Effector CD4-positive, alpha-beta T cell (primary cell): ENCODE results near the gene LSM4.

Experiments used
- DNase-seq: peaks from one replicate; pipeline ENCODE4 v3.0.0-alpha.2; 2020

The LSM4 gene

DNA sequence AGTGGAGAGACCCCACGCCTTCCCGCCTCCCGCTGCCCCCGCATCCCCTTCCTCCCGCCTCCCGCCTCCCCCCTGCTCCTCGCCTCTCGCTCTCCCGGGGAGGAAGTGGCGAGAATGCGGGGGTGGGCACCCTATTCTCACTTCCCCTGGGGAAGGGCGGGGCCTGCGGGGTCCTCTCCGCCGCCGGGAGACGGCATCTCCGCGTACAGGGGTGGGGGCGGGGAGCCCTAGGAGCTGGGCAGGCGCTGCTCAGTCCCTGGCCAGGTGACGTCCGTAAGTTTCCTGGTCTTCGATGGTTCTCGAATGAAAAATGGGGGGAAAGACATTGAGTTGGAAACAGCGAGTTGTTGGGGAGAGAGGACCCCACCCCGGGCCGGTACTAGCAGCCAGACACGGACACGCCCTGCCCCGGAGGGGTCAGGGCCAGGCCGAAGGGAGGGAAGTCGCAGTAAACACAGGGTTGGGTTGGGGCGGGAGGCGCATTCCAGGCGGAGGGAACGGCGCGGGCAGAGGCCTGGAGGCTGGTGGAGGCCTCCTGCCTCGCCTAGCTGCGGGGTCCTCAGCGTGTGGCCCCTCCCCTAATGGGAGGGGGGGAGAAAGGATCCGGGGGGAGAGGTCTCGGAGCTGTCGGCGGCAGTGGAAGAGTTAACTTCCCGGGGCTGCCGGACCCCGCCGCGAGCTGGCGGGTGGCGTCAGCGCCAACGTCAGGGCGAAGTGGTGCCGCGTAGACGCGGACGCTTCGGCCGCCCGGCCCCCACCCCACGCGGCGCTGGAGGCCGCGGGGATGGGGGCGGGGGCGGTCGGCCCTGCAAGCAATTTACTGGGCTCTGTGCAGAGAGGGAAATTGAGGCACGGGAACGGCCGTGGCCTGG is 31.1 kb downstream of the LSM4 start:
- peak; percentile 66 for DNase-seq

DNA sequence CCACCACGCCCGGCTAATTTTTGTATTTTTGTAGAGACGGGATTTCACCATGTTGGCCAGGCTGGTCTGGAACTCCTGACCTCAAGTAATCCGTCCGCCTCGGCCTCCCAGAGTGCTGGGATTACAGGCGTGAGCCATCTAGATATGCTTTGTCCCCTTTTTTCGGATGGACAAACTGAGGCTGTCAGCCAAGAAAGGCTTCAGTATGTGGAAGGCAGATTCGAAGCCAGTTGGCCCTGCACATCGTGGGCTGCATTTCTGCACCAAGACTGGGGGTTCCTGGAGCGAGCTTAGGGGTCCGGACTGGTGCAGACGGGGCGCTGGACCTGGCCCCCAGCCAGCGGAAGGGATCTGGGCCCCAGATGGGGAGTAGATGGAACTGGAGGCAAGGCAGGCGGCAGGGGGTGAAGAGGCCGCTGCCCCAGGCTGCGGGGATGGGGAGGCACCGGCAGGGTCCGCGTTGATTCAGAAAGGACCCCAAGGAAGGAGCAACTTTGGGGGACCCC is 31.8 kb downstream of the LSM4 start:
- no peak for DNase-seq

DNA sequence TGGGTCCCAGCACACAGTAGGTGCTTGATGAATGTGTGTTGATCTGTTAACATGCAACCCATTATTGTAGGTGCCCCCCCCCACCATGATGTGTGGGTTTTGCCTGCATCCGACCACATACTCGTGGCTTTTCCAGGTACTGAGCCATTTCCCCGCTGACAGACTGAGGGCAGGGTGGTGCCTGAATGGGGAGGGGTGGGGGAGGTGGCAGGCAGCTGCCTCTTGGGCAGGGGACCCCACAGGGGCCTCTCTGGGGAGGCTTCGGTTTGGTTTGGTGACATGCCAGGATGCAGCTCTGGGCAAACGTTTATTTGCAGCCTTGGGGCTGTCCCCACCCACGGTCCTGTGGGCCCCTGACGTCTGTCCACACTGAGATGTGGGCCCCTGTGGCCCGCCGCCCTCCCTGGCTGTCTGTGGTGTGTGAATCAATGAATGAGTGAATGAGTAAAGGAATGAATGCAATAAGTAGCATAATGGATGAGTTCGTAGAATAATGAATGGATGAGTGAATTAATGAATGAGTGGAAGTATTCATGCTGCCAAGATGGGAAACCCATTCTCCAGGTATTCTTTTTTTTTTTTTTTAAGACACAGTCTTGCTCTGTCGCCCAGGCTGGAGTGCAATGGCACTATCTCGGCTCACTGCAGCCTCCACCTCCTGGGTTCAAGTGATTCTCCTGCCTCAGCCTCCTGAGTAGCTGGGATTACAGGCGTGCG is 32.4 kb downstream of the LSM4 start:
- peak; percentile 72 for DNase-seq

DNA sequence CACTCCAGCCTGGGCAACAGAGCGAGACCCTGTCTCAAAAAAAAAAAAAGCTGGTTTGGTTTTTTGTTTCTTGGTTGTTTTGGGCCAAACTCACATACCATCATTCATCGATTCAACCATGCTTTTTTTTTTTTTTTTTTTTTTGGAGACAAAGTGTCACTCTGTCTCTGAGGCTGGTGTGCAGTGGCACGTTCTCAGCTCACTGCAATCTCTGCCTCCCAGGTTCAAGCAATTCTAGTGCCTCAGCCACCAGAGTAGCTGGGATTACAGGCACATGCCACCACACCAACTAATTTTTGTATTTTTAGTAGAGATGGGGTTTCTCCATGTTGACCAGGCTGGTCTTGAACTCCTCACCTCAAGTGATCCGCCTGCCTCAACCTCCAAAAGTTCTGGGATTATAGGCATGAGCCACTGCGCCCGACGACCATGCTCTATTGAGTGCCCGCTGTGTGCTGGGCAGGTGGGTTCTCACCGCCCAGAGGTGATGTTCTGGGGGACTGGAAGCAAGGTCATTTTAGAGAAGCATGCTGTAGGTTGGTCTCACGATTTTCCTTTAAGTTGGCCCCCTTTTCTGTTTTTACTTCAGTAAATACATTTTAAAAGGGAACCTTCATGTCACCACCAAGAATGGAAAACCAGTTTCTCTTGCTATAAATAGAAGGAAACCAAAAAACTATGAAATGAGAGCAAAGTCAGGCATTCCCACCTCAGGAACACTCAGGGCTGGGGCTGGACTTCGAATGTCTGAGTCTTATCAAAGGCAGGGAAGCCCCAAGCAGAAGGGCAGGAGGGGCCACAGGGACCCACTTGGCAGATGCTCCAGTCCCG is 33.2 kb downstream of the LSM4 start:
- no peak for DNase-seq

DNA sequence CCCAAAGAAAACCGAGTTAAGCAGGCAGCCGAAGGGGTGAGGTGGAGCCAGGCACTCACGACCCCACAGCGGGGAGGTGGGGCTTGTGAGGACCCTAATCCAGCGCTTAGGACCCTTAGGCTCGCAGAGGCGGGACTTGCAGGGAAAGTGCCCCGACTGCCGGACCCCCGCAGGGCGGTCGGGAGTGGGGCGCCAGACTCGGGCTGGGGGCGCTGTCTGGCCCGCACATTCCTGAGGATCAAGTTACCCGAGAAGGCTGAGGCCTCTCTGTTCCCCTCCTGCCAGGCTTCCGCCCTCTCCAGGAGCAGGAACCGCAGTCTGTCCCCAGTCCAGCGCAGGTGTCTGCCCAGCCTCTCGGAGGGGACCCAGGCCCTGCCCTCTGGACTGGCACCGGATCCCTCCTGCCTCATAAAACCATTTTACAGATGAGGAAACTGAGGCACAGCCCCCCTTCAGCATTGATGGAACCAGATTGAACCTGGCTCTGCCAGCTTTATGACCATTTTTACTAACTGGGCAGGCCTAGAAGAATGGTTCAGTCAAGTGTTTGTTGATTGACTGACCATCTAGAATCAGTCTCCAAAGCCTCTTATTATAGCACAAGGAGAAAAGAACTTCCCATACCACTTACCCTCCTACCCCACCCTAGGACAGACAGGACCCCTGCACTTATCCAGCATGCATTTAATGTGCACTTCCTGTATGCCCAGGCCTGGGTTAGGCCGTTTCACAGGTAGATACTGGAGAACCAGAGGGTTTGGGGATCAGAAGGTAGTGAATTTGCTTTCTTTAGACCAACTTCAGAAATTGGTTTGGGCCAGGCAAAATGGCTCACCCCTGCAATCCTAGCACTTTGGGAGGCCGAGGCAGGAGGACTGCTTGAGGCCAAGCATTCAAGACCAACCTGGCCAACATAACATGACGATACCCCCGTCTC is 34.8 kb downstream of the LSM4 start:
- DNase-seq = no peak

DNA sequence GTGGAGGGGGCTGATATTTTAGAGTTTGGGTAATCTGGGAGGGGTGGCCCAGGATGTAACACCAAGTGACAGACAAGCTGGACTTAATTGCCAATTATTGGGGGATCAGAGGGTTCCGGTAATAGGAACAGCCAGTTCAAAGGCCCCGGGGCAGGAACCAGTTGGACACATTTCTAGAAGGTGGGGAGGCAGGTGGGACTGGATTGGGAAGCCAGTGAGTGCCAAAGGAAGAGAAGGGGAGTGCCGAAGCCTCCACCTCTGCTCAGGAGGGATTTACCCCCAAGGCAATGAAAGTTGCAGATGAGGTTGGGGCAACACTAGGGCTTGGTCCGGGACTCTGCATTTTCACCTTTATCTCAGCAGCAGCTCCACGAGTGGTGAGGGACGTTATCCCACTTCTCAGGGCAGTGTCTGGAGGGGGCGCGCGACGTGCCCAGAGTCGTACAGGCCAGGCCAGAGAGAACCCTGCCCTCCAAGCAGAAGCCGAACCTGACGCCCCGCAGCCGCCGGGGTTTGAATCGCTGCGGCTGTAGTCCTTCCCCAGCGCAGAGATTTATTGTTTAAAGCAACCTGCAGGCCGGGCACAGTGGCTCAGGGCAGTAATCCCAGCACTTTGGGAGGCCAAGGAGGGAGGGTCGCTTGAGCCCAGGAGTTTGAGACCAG is 35.8 kb downstream of the LSM4 start:
- DNase-seq = no peak

DNA sequence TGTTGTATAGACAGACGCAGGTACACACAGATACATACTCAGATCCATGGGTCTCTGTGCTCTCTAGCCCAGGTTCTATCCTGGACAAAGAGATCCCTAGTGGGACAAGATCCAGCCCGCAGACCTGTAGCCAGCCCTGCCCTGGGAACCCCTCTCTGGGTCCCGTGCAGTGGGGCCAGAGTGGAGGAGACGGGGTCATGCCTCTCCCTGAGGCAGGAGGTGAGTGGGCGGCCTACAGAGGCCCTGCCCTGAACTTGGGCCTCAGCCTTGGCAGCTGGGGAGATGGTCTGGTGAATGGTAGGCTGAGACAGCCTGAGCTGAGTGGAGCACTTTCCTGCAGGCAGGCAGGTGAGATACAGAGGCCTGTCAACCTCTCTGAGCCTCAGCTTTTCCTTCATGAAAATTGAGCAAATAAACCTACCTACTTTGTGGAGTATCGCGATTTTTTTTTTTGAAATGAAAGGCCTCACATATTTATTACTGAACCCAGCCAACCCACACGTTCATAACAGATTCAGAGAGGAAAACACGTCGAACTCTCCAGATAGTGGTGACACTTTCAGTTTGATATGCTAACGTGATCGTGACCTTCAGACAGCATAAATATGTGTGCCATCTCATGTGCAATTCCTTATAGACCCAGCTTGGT is 38.0 kb downstream of the LSM4 start:
- no peak for DNase-seq

DNA sequence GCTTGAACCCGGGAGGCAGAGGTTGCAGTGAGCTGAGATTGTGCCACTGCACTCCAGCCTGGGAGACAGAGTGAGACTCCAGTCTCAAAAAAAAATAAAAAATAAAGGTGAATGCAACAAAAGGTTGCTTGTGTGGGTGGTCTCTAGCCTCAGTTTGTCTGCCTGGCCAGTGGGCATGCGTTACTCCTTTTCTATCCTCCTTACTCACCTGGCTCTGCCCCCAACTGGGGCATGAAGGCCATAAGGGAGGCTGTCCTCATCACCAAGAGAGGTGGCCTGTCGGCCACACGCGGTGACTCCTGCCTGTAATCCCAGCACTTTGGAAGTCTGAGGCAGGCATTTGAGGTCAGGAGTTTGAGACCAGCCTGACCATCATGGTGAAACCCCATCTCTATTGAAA is 39.5 kb downstream of the LSM4 start:
- no peak for DNase-seq

DNA sequence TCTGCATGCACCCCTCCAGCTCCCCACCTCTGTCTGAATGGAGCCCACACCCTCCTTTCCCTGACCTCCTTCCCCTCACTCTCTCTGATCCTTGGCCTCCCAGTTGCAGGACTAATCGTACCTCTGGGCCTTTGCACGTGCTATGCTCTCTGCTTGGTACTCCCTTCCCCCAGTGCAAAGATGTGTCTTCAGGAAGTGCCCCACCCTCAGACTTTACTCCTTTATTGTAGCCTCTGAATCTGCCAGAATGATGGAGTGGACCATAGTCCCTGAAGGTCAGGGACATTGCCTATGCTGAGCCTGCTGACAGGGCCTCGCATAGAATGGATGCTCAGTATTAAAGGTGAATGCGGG is 40.1 kb downstream of the LSM4 start:
- no peak for DNase-seq

DNA sequence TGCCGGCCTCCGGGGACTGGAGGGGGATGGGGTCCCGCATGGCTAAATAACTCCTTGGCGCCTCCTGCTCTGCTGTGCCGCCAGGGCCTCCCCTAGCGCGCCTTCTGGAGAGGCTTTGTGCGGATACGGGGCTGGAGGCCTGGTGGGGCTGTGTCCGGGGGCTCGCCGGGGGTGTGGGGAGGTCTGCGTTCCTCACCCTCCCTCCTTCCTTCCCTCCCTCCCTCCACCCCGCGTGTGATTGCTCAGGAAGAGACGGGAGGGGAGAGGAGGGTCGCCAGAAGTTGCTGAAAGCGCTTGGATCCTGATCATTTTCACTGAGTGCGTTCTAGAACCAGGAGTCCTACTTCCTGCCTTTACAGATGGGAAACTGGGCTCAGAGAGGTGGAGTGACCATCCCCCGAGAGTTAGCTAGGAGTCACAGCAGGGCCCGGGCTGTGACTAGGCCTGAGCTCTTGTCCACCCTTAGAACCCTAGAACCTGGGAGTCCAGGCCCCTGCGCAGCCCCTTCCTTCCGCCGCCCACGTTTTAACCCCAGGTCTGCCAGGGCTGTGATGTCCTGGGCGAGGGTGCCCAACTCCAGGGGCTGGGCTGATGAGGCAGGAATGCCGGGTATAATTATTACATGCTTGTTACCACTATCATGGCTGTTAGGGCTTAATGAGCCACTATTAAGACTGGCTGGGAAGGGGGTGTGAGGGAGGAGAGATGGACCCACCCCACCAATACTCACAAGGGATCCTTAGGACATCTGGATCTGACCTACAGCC is 40.7 kb downstream of the LSM4 start:
- DNase-seq = no peak

DNA sequence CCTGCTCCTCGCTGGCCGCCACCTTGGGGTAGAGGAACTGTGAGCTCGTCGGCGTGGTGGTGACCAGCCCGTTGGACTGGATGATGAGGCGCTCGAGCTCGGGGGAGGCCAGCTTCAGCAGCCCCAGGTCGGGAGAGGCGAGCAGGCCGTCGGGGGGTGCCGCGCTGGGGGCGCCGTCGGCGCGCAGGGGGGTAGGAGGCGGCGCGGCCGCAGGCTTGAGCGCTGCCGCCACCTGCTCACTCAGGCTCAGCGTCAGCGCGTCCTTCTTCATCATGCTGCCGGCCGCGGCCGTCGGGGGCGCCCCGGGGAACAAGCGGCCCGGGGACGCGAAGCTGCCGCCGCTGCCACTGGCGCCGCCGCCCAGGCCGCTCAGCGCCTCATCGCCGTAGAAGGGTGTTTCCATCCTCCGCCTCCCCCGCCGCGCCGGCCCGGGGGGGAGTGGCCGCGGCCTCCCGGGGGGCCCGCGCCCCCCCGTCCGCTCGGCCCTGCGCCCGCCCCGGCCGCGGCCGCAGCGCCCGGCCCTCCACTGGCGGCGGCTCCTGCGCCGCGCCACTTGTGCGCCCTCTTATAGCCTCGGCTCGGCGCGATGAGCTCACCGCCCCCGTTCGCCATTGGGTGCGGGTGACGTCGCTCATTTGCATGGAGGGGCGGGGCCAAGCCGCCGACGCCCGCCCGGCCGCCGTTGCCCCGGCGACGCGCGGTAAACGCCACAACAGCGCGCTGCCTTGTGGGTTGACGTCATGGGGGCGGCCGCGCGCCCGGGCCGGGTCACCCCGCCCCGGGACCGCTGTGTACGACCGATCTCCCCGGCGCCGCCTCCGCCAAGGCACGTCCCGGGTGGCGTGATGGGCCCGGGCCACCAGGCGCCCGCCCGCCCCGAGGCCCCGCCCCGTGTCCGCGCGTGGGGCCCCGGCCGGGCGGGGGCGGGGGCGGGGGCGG is 41.5 kb downstream of the LSM4 start, which contains the start of gene JUND:
Gene JUND, minus strand, starts transcription at position 541 of the 939 bp plus-strand sequence. Its CDS starts 138 bp downstream, at position 403.
- DNase-seq = peak; percentile 97

DNA sequence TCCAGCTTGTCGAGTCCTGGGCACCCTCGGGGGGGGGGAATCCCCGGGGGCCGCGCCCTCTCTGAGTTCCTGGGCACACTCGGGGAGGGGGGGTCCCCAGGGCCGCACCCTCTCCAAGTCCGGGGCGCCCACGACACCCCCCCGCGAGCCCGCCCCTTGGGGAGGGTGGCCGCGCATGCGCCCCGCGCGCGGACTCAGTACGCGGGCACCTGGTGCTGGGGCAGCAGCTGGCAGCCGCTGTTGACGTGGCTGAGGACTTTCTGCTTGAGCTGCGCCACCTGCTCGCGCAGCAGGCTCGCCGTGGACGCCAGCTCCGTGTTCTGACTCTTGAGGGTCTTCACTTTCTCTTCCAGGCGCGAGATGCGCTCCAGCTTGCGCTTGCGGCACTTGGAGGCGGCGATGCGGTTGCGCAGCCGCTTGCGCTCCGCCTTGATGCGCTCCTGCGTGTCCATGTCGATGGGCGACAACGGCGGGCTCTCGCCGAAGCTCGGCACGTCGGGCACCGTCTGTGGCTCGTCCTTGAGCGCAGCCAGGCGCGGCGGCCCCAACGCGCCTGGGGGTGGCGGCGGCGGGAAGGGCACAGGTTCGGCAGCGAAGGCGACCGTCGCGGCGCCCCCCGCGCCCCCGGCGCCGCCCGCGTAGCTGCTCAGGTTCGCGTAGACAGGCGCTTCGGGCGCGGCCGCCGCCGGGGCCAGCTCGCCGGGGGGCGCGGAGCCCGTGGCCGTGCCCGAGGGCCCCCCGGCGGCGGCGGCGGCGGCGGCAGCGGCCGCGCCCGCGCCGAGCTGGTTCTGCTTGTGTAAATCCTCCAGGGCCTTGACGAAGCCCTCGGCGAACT is 42.4 kb downstream of the LSM4 start:
- peak; percentile 66 for DNase-seq

DNA sequence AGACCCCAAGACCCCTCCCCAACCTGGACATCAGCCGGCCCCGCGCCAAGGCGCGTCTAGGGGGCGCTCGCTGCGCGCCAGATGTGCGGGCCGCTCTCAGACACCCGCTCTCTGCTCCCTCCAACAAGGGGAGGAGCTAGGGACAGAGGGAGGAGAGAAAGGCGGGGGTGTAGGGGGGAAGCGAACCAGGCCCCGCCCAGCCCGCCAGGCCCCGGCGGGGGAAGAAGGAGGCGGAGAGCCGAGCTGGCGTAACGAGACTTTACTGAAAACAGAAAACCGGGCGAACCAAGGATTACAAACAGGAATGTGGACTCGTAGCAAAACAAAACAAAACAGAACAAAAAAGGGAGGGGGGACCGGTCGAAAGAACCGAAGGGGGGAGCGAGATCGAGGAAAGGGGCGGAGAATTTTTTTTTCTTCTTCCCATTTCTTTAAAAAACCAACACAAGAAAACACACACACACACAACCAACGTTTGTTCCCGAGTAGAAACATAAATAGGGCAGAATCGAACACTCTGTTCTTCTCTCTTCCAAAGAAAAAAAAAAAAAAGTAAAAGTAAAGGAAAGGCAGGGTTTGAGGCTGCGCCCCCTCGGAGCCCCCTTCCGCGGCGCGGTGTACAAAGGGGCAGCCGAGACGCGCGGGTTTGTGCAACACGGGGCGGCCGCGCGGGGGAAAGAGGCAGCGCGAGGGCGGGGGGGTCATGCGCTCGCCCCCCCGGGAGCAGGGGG is 43.2 kb downstream of the LSM4 start:
- peak; percentile 81 for DNase-seq

DNA sequence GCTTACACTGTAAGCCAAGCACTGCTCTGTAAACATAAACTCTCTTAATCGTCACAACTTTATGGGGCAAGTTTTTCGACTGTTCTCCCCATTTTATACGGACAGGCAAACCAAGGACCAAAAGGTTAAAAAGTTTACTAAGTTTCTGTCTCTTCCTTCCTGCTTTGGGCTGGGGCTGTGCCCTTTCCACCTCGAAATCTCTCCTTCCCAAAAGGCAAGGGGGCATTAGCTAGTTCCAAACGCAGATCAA is 43.7 kb downstream of the LSM4 start:
- no peak for DNase-seq

DNA sequence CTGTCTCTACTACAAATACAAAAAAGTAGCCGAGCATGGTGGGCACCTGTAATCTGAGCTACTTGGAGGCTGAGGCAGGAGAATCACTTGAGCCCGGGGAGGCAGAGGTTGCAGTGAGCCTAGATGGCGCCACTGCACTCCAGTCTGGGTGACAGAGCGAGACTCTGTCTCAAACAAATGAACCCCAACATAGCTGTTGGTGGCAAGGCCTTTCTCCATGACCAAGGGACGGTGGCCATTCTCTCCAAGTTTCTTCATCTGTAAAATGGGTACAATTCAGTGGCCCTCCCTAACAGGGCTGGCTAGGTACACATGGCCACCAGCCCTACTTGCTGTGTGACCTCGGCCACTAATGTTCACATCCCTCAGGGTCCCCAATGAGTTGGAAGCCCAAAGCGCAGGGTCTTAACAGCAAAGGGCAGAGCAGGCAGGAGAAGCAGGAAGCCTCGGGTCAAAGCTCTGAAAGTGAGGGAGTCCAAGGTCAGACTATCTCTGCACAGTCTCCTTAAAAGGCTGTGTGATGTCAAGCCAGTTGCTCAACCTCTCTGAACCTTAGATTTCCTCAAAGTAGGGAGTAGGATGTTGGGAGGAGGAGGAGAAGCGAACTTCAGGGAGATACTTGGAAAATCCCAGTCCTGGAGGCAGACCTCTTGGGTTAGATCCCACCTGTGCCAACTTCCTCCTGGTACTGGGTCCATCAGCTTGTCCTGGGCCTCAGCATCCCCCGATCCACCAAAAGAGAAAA is 44.2 kb downstream of the LSM4 start:
- DNase-seq = peak; percentile 52

DNA sequence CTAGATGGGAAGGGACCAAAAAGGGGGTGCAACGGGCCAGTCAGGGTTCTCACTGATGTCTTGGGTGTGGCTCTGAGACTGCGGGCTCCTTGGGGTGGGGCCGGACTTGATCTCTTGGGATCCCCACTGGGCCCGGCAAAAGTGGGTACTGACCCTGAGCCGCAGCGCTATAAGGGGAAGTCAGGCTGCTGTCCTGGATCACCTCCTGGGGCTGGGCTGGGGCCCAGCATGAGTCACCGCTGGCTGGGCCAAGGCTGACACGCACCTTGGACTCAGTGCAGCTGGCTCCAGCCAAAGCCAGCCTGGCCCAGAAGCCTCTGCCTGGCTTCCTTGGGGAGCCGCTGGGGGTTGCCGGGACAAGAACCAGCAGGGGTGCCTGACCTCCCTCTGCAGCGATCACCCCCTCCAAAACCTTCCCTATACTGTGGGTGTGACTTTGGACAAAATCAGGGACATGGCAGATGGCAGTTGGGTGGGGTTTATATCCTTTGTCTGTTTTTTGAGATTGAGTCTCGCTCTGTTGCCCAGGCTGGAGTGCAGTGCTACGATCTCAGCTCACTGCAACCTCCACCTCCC is 48.0 kb downstream of the LSM4 start:
- DNase-seq = no peak
